ENCODE measurements around the gene CRYBG3.

DNA sequence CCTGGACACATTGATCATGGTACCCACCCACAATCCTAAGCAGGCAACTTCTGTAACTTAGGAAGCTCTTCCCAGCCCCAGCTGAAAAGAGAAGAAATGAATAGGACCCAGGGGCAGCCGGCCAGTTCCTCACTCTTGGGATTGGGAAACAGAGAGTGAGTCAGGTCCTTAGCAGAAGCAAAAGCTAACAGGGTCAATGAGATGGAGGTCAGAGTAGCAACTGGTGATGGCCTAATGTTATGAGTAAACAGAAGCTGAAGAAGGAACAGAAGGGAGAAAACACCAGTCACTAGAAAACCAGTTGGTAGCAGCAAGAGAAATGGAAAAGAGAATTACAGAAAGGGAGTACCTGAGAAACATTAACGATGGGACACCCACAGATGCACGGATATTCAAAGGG, 130.5 kb downstream of the CRYBG3 start:
- TF ChIP-seq, protein P1, sequence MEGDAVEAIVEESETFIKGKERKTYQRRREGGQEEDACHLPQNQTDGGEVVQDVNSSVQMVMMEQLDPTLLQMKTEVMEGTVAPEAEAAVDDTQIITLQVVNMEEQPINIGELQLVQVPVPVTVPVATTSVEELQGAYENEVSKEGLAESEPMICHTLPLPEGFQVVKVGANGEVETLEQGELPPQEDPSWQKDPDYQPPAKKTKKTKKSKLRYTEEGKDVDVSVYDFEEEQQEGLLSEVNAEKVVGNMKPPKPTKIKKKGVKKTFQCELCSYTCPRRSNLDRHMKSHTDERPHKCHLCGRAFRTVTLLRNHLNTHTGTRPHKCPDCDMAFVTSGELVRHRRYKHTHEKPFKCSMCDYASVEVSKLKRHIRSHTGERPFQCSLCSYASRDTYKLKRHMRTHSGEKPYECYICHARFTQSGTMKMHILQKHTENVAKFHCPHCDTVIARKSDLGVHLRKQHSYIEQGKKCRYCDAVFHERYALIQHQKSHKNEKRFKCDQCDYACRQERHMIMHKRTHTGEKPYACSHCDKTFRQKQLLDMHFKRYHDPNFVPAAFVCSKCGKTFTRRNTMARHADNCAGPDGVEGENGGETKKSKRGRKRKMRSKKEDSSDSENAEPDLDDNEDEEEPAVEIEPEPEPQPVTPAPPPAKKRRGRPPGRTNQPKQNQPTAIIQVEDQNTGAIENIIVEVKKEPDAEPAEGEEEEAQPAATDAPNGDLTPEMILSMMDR (IDR thresholded peaks at IDR 0.05), result no peak
- no peak for TF ChIP-seq POLR2A (IDR thresholded peaks at IDR 0.05)
